Measurements from ENCODE around the gene SLC25A27.
"Not testable (repeated sequence)": the region's sequence is repeated elsewhere in the genome, so short reads cannot be mapped to it uniquely, and the experiment has no call there.

Gene SLC25A27

DNA sequence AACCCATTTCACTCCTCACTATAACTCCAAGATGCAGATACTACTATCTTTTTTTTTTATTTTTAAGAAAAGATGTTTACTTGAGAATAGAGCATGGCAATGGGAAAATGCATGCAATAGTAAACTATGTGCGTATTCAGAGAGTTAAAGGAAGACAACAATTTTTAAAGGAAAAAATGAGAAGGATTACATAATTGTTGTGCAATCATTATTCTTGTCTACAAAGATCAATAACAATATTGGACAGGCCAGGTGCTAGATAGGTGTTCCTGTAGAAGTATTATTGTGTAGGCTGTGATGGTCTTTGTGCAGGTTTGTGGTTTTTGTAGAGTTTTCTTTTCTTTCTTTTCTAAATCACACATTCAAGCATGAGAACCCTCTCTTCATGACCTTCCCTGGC is 20.7 kb upstream of the SLC25A27 start:
- no peaks in the 10 kb centered on the region for H3K9me3 ChIP-seq (replicated peaks; ENCODE audit: low read length)
- H3K4me1 ChIP-seq (ENCODE audit: control insufficient read depth, insufficient read depth, low read length): peaks cover 3% of the 10 kb centered on the region
- H3K4me3 ChIP-seq (ENCODE audit: low read length): no peak overlapping the region
- H3K9ac ChIP-seq (ENCODE audit: low read depth, low read length): no peak overlapping the region
- no peaks in the 10 kb centered on the region for H3K36me3 ChIP-seq (ENCODE audit: insufficient read depth, low read length)
- no peak overlapping the region for H3K4me2 ChIP-seq (ENCODE audit: low read length)
- peaks cover 7% of the 10 kb centered on the region for H3K27me3 ChIP-seq (ENCODE audit: control insufficient read depth, insufficient read depth, low read length)

DNA sequence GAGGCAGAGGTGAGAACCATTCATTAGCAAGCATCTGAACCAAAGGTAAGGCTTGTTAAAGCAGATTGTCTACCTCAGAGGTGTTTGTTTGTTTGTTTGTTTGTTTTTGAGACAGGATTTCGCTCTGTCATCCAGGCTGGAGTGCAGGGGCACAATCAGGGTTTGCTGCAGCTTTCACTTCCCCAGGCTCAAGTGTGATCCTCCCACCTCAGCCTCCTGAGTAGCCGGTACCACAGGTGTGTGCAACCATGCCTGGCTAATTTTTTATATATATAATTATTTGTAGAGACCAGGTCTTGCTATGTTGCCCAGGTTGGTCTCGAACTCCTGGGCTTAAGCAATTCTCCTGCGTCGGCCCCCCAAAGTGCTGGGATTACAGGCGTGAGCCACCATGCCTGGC is 17.3 kb upstream of the SLC25A27 start:
- H3K9ac ChIP-seq (ENCODE audit: low read depth, low read length): no peak overlapping the region
- no peak overlapping the region for H3K4me2 ChIP-seq (ENCODE audit: low read length)
- no peak overlapping the region for H3K4me3 ChIP-seq (ENCODE audit: low read length)
- H3K36me3 ChIP-seq (ENCODE audit: insufficient read depth, low read length): no peaks in the 10 kb centered on the region
- peaks cover 4% of the 10 kb centered on the region for H3K4me1 ChIP-seq (ENCODE audit: control insufficient read depth, insufficient read depth, low read length)
- no peaks in the 10 kb centered on the region for H3K9me3 ChIP-seq (replicated peaks; ENCODE audit: low read length)
- H3K27me3 ChIP-seq (ENCODE audit: control insufficient read depth, insufficient read depth, low read length): peaks cover 6% of the 10 kb centered on the region

DNA sequence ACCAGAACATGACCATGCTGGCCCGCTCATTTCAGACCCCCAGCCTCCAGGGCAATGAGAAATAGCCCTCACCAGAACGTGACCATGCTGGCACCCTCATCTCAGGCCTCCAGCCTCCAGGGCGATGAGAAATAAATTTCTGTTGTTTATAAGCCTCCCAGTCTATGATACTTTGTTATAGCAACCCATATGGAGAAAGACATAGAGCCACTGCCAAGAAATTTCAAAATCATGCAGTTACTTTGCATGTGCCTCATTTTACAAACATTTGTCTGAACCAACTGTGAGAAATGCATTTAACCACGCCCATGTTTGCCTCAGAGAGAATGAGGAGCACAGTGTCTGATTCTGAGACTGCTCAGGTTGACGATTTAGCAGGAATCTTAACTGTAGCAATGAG is 15.6 kb upstream of the SLC25A27 start:
- Histone ChIP-seq H3K9me3 (replicated peaks; ENCODE audit: low read length) (no peaks in the 10 kb centered on the region), H3K27me3 (ENCODE audit: control insufficient read depth, insufficient read depth, low read length) (no peaks in the 10 kb centered on the region), H3K36me3 (ENCODE audit: insufficient read depth, low read length) (no peaks in the 10 kb centered on the region), H3K4me1 (ENCODE audit: control insufficient read depth, insufficient read depth, low read length) (peaks cover 4% of the 10 kb centered on the region), H3K4me2 (ENCODE audit: low read length) (no peak overlapping the region), H3K9ac (ENCODE audit: low read depth, low read length) (no peak overlapping the region), H3K4me3 (ENCODE audit: low read length) (no peak overlapping the region)

DNA sequence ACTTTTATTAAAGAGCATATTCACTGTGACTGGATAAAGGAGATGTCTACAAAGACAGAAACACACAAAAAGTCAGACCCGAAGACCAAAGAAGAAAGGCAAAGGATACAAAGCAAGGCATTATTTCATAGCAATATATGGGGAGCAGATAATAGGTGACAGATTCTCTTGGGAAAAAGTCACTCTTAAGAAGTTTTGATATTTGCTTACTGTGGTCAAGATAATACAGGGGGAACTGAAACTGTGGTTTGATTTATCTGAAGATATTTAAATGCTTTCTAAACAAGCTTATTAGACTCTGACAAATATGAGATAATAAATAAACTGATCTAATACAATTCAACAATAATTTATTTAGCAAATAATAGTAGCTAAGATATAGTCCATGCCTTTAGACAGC is 14.8 kb upstream of the SLC25A27 start:
- Histone ChIP-seq H3K27me3 (ENCODE audit: control insufficient read depth, insufficient read depth, low read length) (no peaks in the 10 kb centered on the region), H3K9ac (ENCODE audit: low read depth, low read length) (no peak overlapping the region), H3K36me3 (ENCODE audit: insufficient read depth, low read length) (no peaks in the 10 kb centered on the region), H3K4me3 (ENCODE audit: low read length) (no peak overlapping the region), H3K4me2 (ENCODE audit: low read length) (no peak overlapping the region), H3K4me1 (ENCODE audit: control insufficient read depth, insufficient read depth, low read length) (peaks cover 4% of the 10 kb centered on the region), H3K9me3 (replicated peaks; ENCODE audit: low read length) (no peaks in the 10 kb centered on the region)

DNA sequence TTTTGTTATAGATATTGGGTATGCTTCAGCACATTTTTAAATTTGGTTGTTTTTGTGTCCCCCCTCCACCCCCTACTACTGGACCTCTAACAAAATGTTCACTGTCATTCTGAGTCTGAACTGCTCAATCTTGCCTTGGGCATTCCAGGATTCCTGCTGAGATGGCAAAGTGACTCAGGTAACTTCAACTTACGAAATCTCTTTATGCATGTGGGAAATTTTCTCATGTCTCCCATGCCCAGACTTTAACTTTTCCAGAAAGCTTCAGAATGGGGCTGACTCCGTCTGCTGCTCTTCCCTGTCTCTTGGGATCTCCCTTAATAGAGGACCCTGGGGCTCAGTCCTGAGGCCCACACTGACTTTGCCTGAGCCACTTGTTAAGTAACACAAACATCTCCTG is 14.1 kb upstream of the SLC25A27 start:
- Histone ChIP-seq H3K4me2 (ENCODE audit: low read length) (no peak overlapping the region), H3K9ac (ENCODE audit: low read depth, low read length) (no peak overlapping the region), H3K9me3 (replicated peaks; ENCODE audit: low read length) (no peaks in the 10 kb centered on the region), H3K27me3 (ENCODE audit: control insufficient read depth, insufficient read depth, low read length) (no peaks in the 10 kb centered on the region), H3K4me1 (ENCODE audit: control insufficient read depth, insufficient read depth, low read length) (peaks cover 4% of the 10 kb centered on the region), H3K36me3 (ENCODE audit: insufficient read depth, low read length) (no peaks in the 10 kb centered on the region), H3K4me3 (ENCODE audit: low read length) (no peak overlapping the region)

DNA sequence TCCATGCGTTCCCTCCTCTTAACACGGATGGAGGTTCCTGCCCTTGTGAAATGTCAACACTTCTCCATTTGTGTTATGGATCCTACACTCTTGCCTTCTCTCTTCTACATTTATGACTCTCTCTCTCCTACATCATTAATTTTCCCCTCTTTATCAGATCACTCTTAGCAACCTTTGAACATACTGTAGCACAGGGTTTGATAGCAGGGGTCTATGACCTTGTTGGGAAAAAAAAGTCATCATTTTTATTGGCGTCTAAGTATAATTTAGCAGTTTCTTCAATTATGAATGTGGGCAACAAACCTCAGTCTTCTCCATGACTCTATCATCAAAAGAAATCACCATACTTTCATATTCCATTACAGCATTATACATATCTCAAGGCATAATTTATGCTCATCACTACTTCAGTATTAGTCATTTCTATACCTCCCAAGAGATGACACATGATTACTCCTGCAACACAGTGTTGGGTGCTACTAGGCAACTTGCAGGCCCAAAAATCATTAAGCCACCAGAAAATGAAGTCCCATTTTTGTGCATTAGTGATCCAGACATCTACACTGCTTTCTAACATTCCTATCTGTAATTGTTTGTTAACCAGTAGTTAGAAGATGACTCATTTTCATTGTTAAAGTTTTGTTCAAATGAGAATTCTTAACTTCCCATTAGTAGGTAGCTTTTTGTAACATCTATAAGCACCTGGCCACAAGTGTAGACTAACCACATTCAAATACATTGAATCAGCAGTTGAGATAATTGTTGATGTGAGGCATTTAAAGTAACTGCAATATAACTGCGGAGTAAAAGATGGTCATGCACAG is 9.6 kb upstream of the SLC25A27 start:
- Histone ChIP-seq H3K9ac (ENCODE audit: low read depth, low read length) (no peak overlapping the region), H3K4me1 (ENCODE audit: control insufficient read depth, insufficient read depth, low read length) (no peaks in the 10 kb centered on the region), H3K27me3 (ENCODE audit: control insufficient read depth, insufficient read depth, low read length) (peaks cover 4% of the 10 kb centered on the region), H3K4me2 (ENCODE audit: low read length) (no peak overlapping the region), H3K4me3 (ENCODE audit: low read length) (no peak overlapping the region), H3K36me3 (ENCODE audit: insufficient read depth, low read length) (no peaks in the 10 kb centered on the region), H3K9me3 (replicated peaks; ENCODE audit: low read length) (no peaks in the 10 kb centered on the region)

DNA sequence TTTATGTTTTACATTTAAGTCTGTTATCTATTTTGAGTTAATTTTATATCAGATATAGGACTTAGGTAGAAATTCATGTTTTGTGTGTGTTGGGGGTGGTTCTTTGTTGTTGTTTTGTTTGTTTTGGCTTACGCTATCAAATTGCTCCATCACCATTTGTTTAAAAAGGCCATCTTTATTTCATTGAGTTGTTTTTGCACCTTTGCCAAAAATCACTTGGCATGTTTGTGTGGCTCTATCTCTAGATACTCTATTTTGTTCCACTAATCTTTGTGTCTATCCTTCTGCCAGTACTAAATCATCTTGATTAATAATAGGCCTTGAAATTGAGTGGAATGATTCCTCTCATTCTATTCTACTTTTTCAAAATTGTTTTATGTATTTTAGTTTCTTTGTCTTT is 7.5 kb upstream of the SLC25A27 start:
- peaks cover 4% of the 10 kb centered on the region for H3K27me3 ChIP-seq (ENCODE audit: control insufficient read depth, insufficient read depth, low read length)
- H3K36me3 ChIP-seq (ENCODE audit: insufficient read depth, low read length): no peaks in the 10 kb centered on the region
- H3K4me1 ChIP-seq (ENCODE audit: control insufficient read depth, insufficient read depth, low read length): no peaks in the 10 kb centered on the region
- H3K9me3 ChIP-seq (replicated peaks; ENCODE audit: low read length): no peaks in the 10 kb centered on the region
- H3K9ac ChIP-seq (ENCODE audit: low read depth, low read length): no peak overlapping the region
- H3K4me2 ChIP-seq (ENCODE audit: low read length): no peak overlapping the region
- H3K4me3 ChIP-seq (ENCODE audit: low read length): no peak overlapping the region

DNA sequence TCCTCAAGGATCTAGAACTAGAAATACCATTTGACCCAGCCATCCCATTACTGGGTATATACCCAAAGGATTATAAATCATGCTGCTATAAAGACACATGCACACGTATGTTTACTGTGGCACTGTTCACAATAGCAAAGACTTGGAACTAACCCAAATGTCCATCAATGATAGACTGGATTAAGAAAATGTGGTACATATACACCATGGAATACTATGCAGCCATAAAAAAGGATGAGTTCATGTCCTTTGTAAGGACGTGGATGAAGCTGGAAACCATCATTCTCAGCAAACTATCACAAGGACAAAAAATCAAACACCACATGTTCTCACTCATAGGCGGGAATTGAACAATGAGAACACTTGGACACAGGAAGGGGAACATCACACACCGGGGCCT is 4.7 kb upstream of the SLC25A27 start:
- H3K36me3 ChIP-seq (ENCODE audit: insufficient read depth, low read length); H3K4me2 ChIP-seq (ENCODE audit: low read length); H3K27me3 ChIP-seq (ENCODE audit: control insufficient read depth, insufficient read depth, low read length); H3K4me1 ChIP-seq (ENCODE audit: control insufficient read depth, insufficient read depth, low read length); H3K9me3 ChIP-seq (replicated peaks; ENCODE audit: low read length); H3K4me3 ChIP-seq (ENCODE audit: low read length); H3K9ac ChIP-seq (ENCODE audit: low read depth, low read length): not testable (repeated sequence)

DNA sequence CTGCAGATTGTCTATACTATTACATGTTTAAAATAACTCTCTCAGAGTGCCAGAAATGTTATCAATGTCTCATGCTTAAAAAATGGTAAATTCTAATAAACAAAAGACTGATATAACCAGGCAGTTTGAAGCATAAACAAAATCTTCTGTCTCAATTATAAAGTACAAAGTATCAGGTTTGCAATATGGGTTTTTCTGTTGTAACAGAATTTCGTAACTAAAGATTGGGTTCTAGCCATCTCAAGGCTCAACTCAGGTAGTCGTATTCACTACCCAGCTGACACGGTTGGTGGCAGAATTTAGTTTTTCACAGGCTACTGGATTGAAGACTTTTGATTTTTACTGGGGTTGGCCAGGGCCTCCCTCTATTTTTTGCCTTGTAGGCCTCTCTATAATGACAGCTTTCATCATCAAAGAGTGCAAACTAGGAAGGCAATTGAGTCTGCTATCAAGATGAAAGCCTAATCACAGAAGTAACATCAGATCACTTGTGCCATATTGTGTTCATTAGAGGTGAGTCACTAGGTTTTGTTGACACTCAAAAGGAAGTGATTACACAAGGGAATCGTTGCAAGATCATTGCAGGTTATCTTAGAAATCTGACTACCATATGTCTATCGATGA is 3.8 kb upstream of the SLC25A27 start:
- H3K27me3 ChIP-seq (ENCODE audit: control insufficient read depth, insufficient read depth, low read length): peaks cover 4% of the 10 kb centered on the region
- peaks cover 4% of the 10 kb centered on the region for H3K4me1 ChIP-seq (ENCODE audit: control insufficient read depth, insufficient read depth, low read length)
- H3K4me2 ChIP-seq (ENCODE audit: low read length): no peak overlapping the region
- no peaks in the 10 kb centered on the region for H3K9me3 ChIP-seq (replicated peaks; ENCODE audit: low read length)
- H3K9ac ChIP-seq (ENCODE audit: low read depth, low read length): no peak overlapping the region
- H3K4me3 ChIP-seq (ENCODE audit: low read length): no peak overlapping the region
- no peaks in the 10 kb centered on the region for H3K36me3 ChIP-seq (ENCODE audit: insufficient read depth, low read length)

DNA sequence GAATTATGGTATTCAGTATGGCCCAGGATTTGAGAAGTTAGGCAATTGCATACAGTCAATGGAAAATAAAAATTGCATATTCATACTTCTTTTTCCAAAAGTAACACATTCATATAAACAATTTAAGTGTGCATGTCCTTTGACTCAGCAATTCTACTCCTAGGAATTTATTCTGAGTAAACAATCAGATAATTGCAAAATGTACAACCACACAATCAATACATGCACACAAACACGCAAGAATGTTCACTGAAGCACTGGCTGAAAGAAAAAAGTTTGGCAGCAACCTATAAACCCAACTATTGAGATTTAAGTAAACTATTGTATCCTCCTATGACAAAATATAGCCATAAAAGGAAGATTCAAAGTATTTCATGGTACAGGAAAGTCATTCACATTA is 1.8 kb upstream of the SLC25A27 start:
- Histone ChIP-seq H3K9ac (ENCODE audit: low read depth, low read length) (no peak overlapping the region), H3K4me2 (ENCODE audit: low read length) (no peak overlapping the region), H3K4me1 (ENCODE audit: control insufficient read depth, insufficient read depth, low read length) (peaks cover 4% of the 10 kb centered on the region), H3K27me3 (ENCODE audit: control insufficient read depth, insufficient read depth, low read length) (peaks cover 4% of the 10 kb centered on the region), H3K4me3 (ENCODE audit: low read length) (no peak overlapping the region), H3K9me3 (replicated peaks; ENCODE audit: low read length) (no peaks in the 10 kb centered on the region), H3K36me3 (ENCODE audit: insufficient read depth, low read length) (no peaks in the 10 kb centered on the region)

DNA sequence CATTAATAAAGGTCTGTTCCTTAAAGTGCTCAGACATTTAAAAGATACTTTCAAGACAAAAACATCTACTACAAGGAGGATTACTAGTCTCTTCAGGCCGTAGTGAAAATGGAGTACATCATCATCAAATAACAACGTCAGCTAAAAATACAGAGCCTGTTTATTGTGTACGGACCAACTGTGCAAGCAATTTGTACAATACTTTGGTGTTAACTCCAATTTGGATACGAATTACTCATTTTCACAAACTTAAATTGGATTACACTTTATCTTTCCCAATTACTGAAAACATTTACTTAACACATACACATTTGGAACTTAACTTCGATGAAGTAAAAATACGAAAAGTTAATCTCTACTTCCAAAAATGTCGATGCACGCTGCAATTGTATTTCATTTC is 959 bp upstream of the SLC25A27 start:
- Histone ChIP-seq H3K4me3 (ENCODE audit: low read length) (peak overlapping the region; percentile 91), H3K4me2 (ENCODE audit: low read length) (peak overlapping the region; percentile 87), H3K27me3 (ENCODE audit: control insufficient read depth, insufficient read depth, low read length) (peaks cover 4% of the 10 kb centered on the region), H3K4me1 (ENCODE audit: control insufficient read depth, insufficient read depth, low read length) (peaks cover 4% of the 10 kb centered on the region), H3K9me3 (replicated peaks; ENCODE audit: low read length) (no peaks in the 10 kb centered on the region), H3K36me3 (ENCODE audit: insufficient read depth, low read length) (no peaks in the 10 kb centered on the region), H3K9ac (ENCODE audit: low read depth, low read length) (no peak overlapping the region)

DNA sequence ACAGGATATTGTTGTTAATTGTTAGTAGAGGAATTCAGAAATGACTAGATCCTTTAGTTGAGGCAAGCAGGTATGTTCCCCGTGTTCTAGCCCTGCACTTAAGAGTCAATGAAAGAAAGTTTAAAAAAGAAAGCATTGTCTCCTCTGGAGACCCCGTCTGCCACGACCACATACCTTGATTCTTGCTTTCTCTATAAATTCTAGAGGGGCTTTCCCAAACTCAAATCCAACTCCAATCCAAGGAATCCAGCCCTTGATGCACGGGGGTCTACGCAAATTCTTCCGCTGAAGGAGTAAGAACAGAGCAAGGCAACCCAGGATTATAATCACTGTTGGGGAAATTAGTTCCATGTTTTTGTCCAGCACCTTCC is 558 bp upstream of the SLC25A27 start:
- Histone ChIP-seq H3K27me3 (ENCODE audit: control insufficient read depth, insufficient read depth, low read length) (peaks cover 2% of the 10 kb centered on the region), H3K4me1 (ENCODE audit: control insufficient read depth, insufficient read depth, low read length) (peaks cover 4% of the 10 kb centered on the region), H3K36me3 (ENCODE audit: insufficient read depth, low read length) (no peaks in the 10 kb centered on the region), H3K4me2 (ENCODE audit: low read length) (peak overlapping the region; percentile 87), H3K4me3 (ENCODE audit: low read length) (peak overlapping the region; percentile 91), H3K9me3 (replicated peaks; ENCODE audit: low read length) (no peaks in the 10 kb centered on the region), H3K9ac (ENCODE audit: low read depth, low read length) (peak overlapping the region; percentile 77)
